HG03571 (cell line): ENCODE data around the gene CCDC82.

Source experiments
- ATAC-seq: cut with Tn5 transposase; IDR thresholded peaks from one replicate; pipeline ENCODE4 v1.9.1; 2021; ENCODE audit not compliant: unreplicated experiment

Gene CCDC82

GRCh38 chr11:96309016-96309642 is 80.6 kb downstream of the CCDC82 start:
- ATAC-seq = no peak

- ATAC-seq = no peak
These were observed 82.0 kb downstream of the CCDC82 start for GRCh38 chr11:96307776-96308140.

DNA sequence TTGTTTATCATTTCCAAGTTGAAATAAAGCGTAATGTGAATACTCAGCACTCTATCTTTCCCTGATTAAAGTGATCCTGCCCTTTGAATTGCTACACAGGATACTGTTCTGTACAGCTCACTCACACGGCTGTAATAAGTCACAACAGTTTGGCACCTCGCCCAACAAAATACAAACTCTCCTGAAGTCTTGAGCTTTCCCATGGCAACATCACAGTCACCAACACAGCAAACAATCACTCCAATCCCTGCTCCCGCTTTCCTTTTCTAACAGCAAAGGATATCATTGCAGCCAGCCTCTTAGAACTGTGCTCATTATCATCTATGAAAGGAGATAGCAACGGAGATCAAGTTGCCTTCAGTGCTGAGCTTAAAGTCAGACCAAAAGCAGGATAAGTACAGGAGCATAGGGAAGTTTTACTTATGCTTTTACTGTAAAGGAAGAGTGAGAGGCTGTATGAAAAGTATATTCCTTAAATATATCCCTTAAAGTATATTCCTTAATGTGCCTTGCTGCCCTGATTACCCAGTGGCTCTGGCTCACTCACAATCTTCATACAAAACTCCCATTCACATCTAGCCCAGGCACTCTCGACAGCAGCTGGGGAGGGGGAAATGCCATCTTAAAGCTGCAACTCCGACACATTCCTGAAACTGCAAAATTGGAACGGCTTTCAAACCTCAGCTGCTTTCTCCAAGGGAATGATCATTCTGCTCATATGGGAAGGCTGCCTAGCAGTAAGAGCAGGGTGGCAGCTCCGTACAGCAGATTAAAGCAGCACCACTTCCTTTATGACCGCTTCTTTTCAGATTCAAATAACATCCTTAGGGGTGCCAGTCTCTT is 82.6 kb downstream of the CCDC82 start:
- no peak for ATAC-seq

- no peak for ATAC-seq
These were observed 83.1 kb downstream of the CCDC82 start for GRCh38 chr11:96306600-96306932.

DNA sequence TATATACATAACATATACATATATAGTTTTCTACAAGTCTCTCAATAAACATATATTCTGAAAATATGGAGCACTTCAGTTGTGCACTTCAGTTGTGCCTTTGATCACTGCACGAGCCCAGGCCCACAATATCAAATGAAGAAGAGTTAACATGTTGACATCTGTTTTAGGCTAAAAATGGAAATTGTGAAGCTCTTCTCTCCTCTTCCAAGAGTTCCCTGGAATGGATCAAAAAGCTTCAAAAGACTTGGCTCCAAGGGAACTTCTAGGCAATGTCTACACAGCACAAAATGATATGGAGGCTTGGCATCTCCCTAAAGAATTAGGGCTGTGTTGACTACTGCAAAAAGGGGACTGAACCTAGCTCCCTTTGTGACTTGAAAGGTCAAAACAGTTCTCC is 83.6 kb downstream of the CCDC82 start:
- no peak for ATAC-seq

DNA sequence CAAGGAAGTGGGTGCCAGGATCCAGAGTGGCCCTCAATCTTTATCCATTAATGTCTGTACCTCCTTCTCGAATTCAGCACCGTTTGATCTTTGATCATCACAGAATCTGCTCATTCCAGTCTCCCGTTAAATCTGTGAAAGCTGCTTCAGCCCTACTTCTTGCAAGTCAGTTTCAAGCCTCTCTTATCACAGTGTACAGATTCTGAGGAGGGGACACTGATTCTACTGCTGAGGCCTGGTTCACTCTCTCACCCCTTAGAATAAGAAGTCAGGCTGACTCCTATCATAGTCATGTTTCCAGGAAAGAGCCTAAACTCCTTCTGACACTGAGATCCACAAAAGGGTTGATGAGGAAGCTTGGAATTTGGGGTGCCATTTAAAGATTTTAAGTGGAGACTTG is 85.7 kb downstream of the CCDC82 start:
- no peak for ATAC-seq

- ATAC-seq = no peak
These were observed 86.6 kb downstream of the CCDC82 start for GRCh38 chr11:96303064-96303463.
